ENCODE results near the gene ATP6V1B1.

Gene ATP6V1B1

GRCh38 chr2:70944111-70944690 is 8.5 kb downstream of the ATP6V1B1 start:
- DNase-seq (ENCODE audit: low read depth) = no peak

- DNase-seq (ENCODE audit: low read depth) = no peak
These were observed 11.2 kb downstream of the ATP6V1B1 start for GRCh38 chr2:70946832-70947442.

- DNase-seq (ENCODE audit: low read depth) = no peak
These were observed 12.0 kb downstream of the ATP6V1B1 start for GRCh38 chr2:70947556-70948184.

DNA sequence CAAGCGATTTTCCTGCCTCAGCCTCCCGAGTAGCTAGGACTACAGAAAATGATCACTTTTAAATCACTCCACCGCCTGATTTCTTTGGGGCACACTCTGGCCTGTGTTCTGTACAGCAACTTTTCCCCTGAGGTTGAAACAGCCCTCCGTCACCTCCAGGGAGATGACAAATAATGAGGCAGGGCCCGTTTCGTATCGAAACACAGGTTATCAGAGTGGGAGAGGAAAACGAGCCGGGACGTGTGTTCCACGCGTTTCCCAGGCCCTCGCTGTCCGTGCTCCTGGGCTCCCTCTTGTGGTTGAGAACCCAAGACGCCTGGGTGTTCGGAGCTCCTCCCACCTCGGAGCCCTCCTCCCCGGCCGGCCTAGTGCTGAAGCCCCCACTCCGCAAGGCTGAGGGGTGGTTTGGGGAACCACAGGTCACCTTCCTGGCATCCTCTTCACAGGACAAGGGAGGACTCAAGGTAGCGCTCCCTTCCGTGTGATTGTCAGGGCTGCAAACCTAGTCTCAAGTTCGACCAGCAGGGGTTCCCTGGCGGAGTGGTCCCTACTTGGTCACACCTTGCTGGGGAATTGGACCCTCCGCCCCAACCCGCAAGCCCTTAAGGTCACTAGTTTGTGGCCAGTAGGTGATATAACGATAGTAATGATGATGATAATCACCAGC is 12.8 kb downstream of the ATP6V1B1 start:
- DNase-seq (ENCODE audit: low read depth) = peak; percentile 37

DNA sequence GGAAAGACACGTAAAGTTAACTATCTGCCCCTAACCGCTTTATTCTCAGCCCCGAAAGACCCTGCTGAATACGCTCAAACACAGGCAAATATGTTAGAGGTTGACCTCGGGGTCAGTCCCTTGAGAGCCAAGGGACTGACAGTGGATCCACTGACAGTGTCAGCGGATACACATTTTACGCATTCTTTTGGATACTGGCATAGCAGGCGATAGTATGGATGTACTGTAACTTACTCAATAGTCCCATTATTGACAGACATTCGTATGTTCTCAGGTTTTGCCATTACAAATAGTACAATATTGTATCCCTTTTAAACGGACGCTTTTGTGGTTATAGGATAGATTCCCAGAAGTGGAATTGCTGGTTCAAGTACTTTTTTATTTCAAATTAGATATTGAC is 13.4 kb downstream of the ATP6V1B1 start:
- DNase-seq (ENCODE audit: low read depth) = no peak

DNA sequence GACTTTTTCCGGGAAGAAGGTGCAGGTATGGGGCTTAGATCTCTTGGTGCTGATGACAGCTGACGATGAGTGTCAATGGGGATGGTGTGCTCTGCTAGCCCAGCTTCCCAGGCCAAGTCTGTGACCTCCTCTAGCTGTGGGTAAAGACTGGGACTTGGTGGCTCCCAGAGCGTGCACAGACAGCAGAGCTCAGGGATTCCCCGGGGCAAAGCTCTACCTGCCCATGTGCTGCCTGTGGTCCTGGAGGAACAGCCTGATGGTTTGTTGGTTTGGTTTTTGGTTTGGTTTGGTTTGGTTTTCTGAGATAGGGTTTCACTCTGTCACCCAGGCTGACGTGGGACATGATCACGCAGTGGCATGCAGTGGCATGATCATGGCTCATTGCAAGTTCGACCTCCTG is 19.2 kb downstream of the ATP6V1B1 start:
- DNase-seq (ENCODE audit: low read depth) = no peak

- DNase-seq (ENCODE audit: low read depth) = no peak
These were observed 20.4 kb downstream of the ATP6V1B1 start for GRCh38 chr2:70956141-70956540.

- DNase-seq (ENCODE audit: low read depth) = no peak
These were observed 22.1 kb downstream of the ATP6V1B1 start for GRCh38 chr2:70957798-70958197.

- no peak for DNase-seq (ENCODE audit: low read depth)
These were observed 23.1 kb downstream of the ATP6V1B1 start for GRCh38 chr2:70958759-70959158.

GRCh38 chr2:70959271-70959761 is 23.6 kb downstream of the ATP6V1B1 start:
- DNase-seq (ENCODE audit: low read depth) = no peak

DNA sequence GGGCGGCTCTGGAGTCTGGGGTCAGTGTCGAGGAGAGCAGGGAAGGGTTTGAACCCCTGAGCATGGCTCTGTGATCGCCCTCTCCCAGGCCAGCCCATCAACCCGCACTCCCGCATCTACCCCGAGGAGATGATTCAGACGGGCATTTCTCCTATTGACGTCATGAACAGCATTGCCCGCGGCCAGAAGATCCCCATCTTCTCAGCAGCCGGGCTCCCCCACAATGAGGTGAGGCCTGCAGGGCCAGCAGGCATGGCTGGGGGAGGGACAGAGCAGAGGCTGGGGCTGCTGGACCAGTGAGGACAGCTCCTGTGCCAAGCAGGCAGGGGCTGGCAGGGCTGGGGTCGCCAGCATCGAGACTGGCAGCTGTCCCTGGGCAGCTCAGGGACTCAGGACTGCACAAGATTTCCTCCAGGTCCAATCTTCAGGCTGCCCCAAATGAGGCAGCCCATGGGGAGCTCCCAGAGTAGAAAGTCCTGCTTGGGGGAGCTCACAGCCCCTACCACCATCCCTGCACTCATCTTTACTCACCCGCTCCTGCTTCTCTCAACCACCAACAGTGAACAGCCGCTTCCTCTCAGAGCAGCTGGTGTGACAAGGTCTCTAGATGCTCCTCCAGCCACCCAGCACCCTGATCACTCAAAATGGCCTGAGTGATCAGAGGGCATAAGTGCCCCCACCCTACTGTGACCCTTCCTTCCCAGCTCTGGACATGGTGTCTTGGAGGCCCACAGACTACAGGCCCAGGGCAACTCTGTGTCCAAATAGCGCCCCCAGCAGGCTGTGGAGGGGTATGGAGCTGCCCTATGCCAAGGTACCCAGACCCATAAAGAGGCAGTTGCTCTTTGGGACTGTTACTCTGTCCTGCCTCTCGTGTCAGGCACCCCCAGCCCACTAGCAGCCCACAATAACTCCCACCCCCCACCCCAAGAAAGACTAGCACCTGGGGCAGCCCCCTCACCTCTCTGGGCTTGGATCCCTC is 24.4 kb downstream of the ATP6V1B1 start:
- DNase-seq (ENCODE audit: low read depth) = no peak

DNA sequence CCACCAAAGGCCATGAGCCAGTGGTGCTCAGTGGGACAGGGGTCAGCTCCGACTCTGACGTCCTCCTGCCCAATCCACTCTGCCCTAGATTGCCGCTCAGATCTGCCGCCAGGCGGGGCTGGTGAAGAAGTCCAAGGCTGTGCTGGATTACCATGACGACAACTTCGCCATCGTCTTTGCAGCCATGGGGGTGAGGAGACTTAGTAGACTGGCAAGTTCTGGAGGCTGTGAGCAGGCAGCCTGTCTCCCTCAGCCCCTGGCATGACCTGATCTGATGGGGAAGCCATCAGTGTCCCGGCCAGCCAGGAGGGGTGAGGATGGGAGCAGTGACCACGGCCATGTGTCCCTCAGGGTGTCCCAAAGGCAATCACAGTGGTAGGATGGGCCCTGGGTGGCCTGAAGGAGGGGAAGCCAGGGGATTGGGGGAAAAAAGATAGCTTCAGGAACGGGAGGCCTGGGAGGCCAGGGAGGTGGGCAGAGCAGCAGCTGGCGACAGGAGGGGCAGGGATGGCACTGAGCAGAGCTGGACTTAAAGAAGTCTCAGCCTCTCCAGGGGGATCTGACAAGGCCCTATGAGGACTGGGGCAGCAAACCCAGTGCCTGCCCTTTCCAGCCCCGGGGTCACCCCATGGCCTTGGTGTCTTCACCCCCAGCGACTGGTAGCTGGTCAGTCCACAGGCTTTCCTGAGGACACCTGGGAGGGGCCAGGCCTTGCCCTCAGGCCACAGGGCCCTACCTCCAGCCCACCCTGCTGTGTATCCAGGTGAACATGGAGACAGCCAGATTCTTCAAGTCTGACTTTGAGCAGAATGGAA is 25.3 kb downstream of the ATP6V1B1 start:
- DNase-seq (ENCODE audit: low read depth) = no peak

GRCh38 chr2:70961648-70961994 is 25.9 kb downstream of the ATP6V1B1 start:
- no peak for DNase-seq (ENCODE audit: low read depth)

DNA sequence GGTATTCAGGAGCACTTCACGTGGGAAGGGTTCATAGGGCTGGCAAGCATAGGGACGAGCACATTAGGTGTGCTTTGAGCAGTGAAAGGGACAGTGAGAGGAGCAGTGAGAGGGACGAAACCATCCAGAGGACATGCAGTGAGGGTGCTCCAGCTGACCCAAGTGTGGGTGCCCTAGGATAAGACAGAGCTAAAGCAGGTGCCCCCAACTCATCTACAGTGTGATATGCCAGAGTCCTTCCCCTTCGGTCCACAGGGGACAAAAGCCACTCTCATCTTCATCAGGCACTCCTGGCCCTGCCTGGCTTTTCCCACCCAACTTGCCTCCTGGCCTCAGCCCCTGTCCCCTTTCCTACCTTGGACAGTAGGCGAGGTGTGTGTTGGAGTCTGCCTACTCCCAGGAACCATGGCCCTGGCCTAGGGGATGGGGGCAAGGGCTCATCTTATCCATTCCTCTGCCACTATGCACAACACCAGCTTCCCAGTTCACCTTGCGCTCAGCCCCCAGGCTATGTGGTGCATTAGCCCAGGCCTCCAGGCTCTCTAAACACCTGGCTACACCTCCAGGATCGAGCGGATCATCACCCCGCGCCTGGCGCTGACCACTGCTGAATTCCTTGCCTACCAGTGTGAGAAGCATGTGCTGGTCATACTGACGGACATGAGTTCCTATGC is 26.6 kb downstream of the ATP6V1B1 start:
- no peak for DNase-seq (ENCODE audit: low read depth)

GRCh38 chr2:70962885-70963878 is 27.5 kb downstream of the ATP6V1B1 start:
- no peak for DNase-seq (ENCODE audit: low read depth)

DNA sequence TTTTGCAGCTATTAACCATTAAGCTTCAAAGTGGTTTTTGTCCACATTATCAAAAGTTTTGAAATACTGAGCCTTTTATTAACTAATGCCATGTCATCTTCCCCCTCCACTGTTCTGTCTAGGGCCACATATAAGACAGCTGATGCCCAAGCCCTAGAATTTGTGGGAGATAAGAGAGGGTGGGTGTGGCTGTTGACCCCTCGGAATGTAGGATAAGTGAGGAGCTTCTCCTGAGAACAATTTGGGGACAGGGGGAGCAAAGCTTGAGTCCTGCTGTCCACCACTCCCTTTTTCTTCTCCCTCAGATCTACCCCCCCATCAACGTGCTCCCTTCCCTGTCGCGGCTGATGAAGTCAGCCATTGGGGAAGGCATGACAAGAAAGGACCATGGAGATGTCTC is 28.4 kb downstream of the ATP6V1B1 start:
- DNase-seq (ENCODE audit: low read depth) = no peak

GRCh38 chr2:70964596-70965386 is 29.1 kb downstream of the ATP6V1B1 start:
- no peak for DNase-seq (ENCODE audit: low read depth)

- no peak for DNase-seq (ENCODE audit: low read depth)
These were observed 29.8 kb downstream of the ATP6V1B1 start for GRCh38 chr2:70965506-70965905.

Measured in CMK (cell line).